ENCODE measurements around the gene CALHM6.

CALHM6 gene

DNA sequence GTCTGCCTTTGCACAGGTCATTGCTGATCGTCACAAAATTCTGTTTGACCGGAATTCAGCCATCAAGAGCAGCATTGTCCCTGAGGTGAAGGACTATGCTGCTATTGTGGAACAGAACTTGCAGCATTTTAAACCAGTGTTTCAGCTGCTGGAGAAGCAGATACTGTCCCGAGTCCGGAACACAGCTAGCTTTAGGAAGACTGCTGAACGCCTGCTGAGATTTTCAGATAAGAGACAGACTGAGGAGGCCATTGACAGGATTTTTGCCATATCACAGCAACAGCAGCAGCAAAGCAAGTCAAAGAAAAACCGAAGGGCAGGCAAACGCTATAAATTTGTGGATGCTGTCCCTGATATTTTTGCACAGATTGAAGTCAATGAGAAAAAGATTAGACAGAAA lies 24.6 kb upstream of the CALHM6 start:
- TF ChIP-seq, protein P1, sequence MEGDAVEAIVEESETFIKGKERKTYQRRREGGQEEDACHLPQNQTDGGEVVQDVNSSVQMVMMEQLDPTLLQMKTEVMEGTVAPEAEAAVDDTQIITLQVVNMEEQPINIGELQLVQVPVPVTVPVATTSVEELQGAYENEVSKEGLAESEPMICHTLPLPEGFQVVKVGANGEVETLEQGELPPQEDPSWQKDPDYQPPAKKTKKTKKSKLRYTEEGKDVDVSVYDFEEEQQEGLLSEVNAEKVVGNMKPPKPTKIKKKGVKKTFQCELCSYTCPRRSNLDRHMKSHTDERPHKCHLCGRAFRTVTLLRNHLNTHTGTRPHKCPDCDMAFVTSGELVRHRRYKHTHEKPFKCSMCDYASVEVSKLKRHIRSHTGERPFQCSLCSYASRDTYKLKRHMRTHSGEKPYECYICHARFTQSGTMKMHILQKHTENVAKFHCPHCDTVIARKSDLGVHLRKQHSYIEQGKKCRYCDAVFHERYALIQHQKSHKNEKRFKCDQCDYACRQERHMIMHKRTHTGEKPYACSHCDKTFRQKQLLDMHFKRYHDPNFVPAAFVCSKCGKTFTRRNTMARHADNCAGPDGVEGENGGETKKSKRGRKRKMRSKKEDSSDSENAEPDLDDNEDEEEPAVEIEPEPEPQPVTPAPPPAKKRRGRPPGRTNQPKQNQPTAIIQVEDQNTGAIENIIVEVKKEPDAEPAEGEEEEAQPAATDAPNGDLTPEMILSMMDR (conservative IDR thresholded peaks at IDR 0.05; ENCODE audit: low read depth, low read length): no peak

GRCh38 chr6:116437656-116438055 lies 23.5 kb upstream of the CALHM6 start:
- H3K4me3 ChIP-seq (ENCODE audit: low read depth, low read length): no peak overlapping the region
- no peak for DNase-seq (ENCODE audit: low read depth)
- TF ChIP-seq, protein P1 (conservative IDR thresholded peaks at IDR 0.05; ENCODE audit: low read depth, low read length): no peak

More for the DNA sequence above, 24.6 kb upstream of the CALHM6 start:
- DNase-seq (ENCODE audit: low read depth): peak; percentile 61
- no peak overlapping the region for H3K4me3 ChIP-seq (ENCODE audit: low read depth, low read length)

- H3K4me3 ChIP-seq (ENCODE audit: low read depth, low read length): no peak overlapping the region
- peak; percentile 39 for DNase-seq (ENCODE audit: low read depth)
- TF ChIP-seq, protein P1 (conservative IDR thresholded peaks at IDR 0.05; ENCODE audit: low read depth, low read length): no peak
Measured at GRCh38 chr6:116438590-116439448, 22.4 kb upstream of the CALHM6 start.

DNA sequence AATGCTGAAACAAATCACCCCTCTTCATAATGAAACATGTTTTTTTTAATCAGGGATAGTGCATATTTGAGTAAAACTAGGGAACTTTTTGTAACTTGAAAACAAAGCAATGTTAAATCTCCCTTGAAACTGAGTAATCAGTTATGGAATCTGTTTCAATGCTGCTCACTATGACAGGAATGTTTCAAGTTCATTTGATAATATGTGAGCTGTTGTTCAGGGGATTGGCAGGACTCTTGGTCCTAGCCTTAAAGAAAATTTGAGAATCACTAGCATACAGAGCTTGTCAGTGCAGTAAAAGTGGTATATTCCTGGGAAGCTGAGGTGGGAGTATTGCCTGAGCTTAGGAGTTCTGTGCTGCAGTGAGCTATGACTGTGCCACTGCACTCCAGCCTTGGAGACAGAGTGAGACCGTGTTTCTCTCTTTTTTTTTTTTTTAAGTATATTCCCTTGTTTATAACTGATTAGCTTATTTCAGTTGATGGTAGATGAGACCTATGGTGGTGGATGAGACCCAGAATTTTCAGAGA lies 21.6 kb upstream of the CALHM6 start:
- TF ChIP-seq, protein P1 (conservative IDR thresholded peaks at IDR 0.05; ENCODE audit: low read depth, low read length): no peak
- peak; percentile 76 for DNase-seq (ENCODE audit: low read depth)
- no peak overlapping the region for H3K4me3 ChIP-seq (ENCODE audit: low read depth, low read length)

DNA sequence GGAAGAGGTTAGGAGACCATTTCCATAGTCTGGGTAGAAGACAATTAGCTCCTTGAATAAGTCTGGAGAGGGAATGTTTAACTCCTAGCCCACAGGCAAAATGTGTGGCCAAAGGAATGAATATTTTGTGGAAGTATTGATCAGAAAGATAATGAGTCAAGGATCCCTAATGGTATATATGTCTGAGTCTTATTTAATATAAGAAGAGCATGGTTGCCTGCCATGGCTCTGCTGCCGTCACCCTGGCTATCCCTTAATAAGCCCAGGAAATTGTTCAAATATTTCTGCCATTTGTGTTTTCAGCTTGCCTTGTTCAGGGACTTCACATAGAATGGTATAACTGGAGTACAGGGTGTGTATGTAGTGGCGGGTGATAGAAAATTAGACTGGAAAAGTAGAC lies 18.1 kb upstream of the CALHM6 start:
- no peak overlapping the region for H3K4me3 ChIP-seq (ENCODE audit: low read depth, low read length)
- no peak for DNase-seq (ENCODE audit: low read depth)
- TF ChIP-seq, protein P1 (conservative IDR thresholded peaks at IDR 0.05; ENCODE audit: low read depth, low read length): no peak

DNA sequence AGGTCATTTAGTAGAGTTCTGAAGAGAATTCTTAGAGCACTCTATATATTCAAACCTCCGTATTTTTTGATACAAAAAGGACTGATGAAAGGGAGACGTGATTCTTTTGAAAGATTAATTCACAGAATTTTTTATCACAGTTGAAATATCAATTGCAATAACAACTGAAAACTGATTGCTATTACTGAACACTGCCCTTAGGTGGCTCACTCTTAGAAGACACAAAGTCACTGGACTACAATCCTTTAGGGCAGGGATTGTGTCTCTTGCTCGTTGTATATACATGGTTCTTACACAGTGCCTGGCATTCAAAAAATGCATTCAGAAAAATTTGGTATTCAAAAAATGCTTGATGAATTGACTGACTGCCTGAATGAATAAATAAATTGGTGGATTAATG lies 17.1 kb upstream of the CALHM6 start:
- no peak overlapping the region for H3K4me3 ChIP-seq (ENCODE audit: low read depth, low read length)
- DNase-seq (ENCODE audit: low read depth): peak; percentile 78
- TF ChIP-seq, protein P1 (conservative IDR thresholded peaks at IDR 0.05; ENCODE audit: low read depth, low read length): peak; percentile 64

All from choroid plexus epithelial cell (primary cell).